GM12874 (cell line): ENCODE measurements around the gene WDR54.

Experiments
- TF ChIP-seq, protein P1 (sequence below): IDR thresholded peaks from 2 replicates; pipeline ENCODE4 v1.5.1; 2011; ENCODE audit warnings: low read depth, mild to moderate bottlenecking, control low read depth, low read length, moderate library complexity; ENCODE audit not compliant: insufficient read depth

Gene WDR54, protein sequence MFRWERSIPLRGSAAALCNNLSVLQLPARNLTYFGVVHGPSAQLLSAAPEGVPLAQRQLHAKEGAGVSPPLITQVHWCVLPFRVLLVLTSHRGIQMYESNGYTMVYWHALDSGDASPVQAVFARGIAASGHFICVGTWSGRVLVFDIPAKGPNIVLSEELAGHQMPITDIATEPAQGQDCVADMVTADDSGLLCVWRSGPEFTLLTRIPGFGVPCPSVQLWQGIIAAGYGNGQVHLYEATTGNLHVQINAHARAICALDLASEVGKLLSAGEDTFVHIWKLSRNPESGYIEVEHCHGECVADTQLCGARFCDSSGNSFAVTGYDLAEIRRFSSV

DNA sequence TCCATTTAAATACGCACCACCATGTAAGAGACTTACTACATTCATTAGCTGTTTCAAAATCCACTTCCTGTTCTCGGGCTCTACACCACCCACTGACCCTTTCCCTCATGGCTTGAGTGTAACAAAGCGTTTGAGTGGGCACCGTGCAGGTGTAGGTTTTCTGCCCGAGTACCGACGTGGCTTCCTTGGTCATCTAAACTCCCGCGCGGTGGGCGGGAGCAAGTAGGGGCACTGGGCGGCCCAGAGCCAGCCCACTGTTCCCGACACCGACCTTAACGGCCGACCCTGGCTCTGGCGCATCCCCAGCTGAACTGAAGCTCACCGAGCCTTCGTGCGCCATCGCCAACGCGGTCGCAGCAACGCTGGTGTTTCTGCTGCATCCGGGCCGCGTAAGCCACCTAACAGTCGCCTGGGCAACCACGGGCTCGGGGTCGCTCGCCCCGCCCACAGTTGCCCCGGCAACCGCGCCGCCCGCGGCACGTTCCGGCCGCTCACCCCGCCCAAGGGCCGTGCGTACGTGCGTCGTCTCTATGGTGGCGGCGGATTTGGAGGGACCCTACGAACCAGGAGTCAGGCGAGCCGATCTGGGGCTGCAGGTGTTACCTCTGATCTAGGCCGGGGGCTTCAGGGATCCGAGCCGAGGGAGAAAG is at the start of gene WDR54, which contains the start of gene C2orf81:
Gene WDR54 (plus strand): TSS at position 510 of the 650 bp plus-strand sequence. CDS start 424 bp downstream, outside the sequence.
Gene C2orf81 (minus strand): TSS at position 399 of the 650 bp plus-strand sequence. CDS start 59 bp downstream, at position 340.
- TF ChIP-seq, protein P1, sequence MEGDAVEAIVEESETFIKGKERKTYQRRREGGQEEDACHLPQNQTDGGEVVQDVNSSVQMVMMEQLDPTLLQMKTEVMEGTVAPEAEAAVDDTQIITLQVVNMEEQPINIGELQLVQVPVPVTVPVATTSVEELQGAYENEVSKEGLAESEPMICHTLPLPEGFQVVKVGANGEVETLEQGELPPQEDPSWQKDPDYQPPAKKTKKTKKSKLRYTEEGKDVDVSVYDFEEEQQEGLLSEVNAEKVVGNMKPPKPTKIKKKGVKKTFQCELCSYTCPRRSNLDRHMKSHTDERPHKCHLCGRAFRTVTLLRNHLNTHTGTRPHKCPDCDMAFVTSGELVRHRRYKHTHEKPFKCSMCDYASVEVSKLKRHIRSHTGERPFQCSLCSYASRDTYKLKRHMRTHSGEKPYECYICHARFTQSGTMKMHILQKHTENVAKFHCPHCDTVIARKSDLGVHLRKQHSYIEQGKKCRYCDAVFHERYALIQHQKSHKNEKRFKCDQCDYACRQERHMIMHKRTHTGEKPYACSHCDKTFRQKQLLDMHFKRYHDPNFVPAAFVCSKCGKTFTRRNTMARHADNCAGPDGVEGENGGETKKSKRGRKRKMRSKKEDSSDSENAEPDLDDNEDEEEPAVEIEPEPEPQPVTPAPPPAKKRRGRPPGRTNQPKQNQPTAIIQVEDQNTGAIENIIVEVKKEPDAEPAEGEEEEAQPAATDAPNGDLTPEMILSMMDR, result no peak

DNA sequence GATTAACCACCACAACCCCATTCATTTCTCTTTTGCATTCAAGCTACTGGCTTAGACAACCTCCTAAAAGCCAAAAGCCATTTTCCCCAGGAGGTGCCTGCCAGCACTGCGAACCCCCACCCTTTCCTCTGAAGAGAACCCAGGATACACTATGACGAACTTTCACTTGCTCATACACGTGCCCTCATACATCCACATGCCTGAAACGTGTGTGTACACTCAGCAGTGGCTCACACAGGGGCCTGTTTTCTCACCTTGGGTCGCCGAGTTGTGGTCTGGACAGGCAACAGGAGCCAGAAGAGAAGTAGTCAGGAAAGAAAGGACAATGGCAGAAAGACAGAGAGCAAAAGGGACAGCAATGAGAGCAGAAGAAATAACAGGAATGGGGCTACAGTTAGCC is 48.9 kb upstream of the WDR54 start:
- TF ChIP-seq, protein P1, result no peak

DNA sequence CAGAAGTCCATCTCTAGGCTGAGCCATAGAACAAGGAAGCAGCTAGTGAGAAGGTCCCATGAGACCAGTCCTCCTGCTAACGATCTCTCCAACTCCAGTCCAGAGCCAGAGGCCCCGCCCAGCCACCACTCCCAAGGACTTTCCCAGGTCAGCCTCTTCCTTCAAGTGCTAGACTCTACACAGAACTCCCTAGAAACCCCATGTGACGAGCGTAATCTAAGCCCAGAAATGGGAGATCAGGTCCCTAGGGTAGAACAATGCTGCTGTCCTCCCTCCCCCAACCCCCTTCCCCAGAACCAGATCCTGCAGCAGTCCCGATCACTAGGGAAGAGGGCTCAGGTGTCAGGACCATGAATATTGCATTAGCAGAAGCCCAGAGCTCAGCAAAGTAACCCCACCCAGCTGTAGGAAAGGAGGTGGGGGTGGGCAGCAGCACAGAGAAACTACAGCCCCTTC is 48.3 kb upstream of the WDR54 start:
- TF ChIP-seq, protein P1, result no peak

DNA sequence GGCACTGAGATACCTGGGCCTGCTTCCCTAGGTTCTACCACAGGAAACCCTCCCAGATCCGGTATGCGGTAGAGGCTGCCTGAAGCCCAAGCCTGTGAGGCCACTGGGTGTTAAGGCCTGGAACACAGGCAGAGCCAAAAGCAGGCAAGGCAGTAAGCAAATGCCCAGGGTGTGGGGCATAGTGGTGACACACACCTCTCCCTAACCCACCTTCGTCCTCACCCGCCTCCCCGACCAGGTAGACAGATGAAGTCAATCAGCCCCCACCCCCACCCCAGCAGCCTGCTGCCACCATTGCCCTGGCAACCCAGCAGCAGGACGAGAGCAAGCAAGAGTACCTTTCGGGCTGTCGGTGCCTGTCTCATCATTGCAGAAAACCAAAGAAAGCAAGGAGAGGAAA is 47.5 kb upstream of the WDR54 start:
- TF ChIP-seq, protein P1, result no peak

DNA sequence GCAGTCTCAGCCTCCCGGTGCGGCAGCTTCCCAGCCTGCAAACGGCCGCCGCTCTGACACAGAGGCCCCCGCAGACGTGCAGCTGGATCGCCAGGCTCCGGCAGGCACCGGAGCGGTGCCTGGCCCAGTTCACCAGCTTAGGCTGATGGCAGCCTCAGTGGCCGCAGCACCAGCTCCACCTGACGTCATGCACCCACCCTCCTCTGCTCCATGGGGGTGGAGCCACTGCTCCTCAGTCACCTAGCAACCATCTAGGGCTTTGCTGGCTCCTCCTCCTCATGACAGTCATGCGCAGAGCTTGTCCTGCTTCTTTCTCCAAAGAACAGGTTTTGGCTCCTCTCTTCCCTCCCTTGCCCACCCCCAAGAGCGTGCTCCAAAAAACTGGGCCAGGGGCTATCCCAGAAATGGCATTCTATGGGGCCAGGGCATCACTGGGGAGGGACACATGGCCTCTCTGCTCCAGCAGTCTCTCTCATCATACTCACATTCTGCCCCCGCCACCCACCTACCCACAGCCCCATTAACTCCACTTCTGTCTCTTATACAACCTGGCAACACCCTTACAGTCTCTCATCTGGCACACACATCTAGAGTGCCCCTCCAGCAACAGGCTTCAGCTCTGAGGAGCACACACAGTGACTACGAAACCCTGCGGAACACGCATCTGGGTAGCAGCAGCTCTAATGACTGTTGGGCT is 46.9 kb upstream of the WDR54 start:
- TF ChIP-seq, protein P1, result no peak

DNA sequence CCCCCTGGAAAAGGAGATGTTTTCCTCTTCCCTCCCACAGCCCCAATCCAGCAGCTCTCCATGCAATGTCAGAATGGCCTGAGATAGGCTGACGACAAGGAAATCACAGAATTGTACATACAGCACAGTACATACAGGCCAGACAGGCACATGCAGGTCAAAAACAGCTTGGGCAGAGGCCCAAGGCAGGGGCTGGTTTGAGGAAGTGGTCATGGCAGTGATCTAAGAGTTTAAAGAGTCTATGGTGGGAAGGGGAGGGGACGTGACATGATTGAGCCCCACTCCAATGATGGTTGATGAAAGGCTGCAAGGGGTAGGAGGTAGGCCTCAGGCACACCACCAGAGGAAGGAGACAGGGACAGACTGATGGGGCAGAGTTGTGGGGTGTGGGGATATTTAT is 45.7 kb upstream of the WDR54 start:
- TF ChIP-seq, protein P1, result no peak

DNA sequence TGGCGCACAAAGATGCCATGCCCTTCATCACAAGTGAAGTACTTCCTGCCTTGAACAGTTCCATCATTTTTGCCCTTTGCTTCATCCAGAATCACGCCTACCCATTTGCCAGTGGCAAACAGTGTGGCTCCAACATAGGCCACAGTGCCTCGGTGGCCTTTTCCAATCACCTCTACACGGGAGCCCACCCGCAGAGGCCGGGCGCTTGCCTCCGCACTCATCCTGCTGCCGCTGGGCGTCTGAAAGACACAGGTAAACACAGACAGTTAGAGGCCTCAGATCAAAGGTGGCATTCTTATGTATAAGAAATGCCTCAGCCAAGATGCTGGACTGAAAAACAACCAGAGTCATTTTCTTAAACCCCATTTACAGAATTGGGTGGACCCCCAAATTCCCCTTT is 43.5 kb upstream of the WDR54 start:
- TF ChIP-seq, protein P1, result no peak
